ENCODE results near the gene GLRA3. TPM values are rescaled to one million over a fixed set of nuclear protein-coding genes. Genes with fewer than 3 reads are reported as not detected.

GLRA3 gene
- total and polyA plus RNA-seq, 2 donors (not counting 1 experiment from before 2014, with no cell fraction given) = not detected

DNA sequence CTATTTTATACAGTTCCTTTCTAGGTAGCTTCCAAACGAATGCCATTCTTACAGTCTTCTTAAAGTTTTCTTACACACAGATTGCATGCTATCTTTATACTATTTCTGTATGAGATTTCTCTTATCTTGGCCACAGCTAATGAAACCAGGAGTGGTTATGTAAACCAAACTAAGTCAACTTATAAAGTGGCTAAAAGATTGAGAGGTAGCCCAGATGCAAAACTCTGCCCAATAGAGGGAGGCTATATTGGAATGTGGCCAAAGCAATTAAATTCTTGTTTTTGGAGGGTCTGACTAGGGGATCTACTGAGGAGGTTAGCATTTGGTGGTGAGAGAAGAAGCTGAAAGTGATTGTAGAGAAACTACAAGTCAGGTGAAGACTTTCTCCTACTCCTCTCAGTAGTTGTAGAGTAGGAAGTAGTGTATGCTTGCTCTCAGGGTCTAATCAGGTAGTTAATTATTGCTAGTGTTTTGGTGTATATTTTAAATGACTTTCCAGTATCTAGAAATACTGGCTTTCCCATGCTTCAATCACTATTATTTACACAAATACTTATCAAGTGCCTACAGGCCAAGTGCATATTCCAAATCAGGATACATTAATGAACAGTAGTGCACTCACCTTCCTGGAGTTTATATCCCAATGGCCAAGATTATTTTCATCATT, 202.6 kb downstream of the GLRA3 start:
- TF ChIP-seq CTCF (conservative IDR thresholded peaks at IDR 0.05 in 1 of 2, IDR thresholded peaks at IDR 0.05 in 1 of 2; ENCODE audit: low read depth in 1 of 2, low read length in 2 of 2) (no peak), EZH2 (IDR thresholded peaks at IDR 0.05; ENCODE audit: low read length, missing control alignments) (no peak)
- no peaks in the 10 kb centered on the region for H3K79me2 ChIP-seq (ENCODE audit: control insufficient read depth, insufficient read depth, low read length)
- no peak overlapping the region for H2AFZ ChIP-seq (ENCODE audit: low read length)
- no peak overlapping the region for H3K4me2 ChIP-seq (ENCODE audit: extremely low read depth, insufficient read depth, low read length)
- H3K36me3 ChIP-seq (ENCODE audit: control insufficient read depth, insufficient read depth, low read length) = no peaks in the 10 kb centered on the region
- H3K27ac ChIP-seq (ENCODE audit: insufficient read depth, low read length) = no peak overlapping the region
- H3K27me3 ChIP-seq (ENCODE audit: control insufficient read depth, insufficient read depth, low read length) = no peaks in the 10 kb centered on the region
- H3K4me1 ChIP-seq (ENCODE audit: control insufficient read depth, extremely low read depth, insufficient read depth, low read length) = no peaks in the 10 kb centered on the region
- H4K20me1 ChIP-seq (ENCODE audit: control insufficient read depth, extremely low read depth, insufficient read depth, low read length) = no peaks in the 10 kb centered on the region
- no peak overlapping the region for H3K9ac ChIP-seq (ENCODE audit: insufficient read depth, low read length)
- no peaks in the 10 kb centered on the region for H3K9me3 ChIP-seq (ENCODE audit: control insufficient read depth, insufficient read depth, low read depth, low read length)
- no peak for DNase-seq (ENCODE audit: low read depth in 2 of 2)
- H3K4me3 ChIP-seq (replicated peaks in 1 of 4; ENCODE audit: control extremely low read depth in 1 of 4, insufficient read depth in 1 of 4, low read depth in 3 of 4, low read length in 4 of 4) = no peak overlapping the region

DNA sequence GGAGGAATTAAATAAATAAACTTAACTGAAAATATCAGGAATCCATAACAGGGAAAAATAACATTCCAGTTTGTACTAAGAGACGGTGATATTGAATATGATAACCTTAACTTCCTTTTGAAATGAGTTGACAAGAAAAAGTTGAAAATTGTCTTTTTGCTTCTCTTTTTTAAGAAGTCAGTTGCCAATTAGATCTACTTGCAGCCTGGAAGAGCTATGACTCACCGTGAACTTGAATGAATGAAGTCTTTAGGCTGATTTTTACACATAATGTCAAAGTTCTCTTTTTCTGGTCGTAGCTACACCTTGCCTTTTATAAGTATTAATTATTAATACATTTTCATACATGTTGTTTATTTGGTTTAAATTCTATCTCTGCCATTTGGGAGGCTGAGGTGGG, 212.4 kb downstream of the GLRA3 start:
- no peak overlapping the region for H3K4me2 ChIP-seq (ENCODE audit: extremely low read depth, insufficient read depth, low read length)
- no peak for DNase-seq (ENCODE audit: low read depth in 2 of 2)
- H4K20me1 ChIP-seq (ENCODE audit: control insufficient read depth, extremely low read depth, insufficient read depth, low read length) = no peaks in the 10 kb centered on the region
- H3K4me1 ChIP-seq (ENCODE audit: control insufficient read depth, extremely low read depth, insufficient read depth, low read length) = no peaks in the 10 kb centered on the region
- H3K36me3 ChIP-seq (ENCODE audit: control insufficient read depth, insufficient read depth, low read length) = no peaks in the 10 kb centered on the region
- H3K79me2 ChIP-seq (ENCODE audit: control insufficient read depth, insufficient read depth, low read length) = no peaks in the 10 kb centered on the region
- no peak overlapping the region for H3K4me3 ChIP-seq (replicated peaks in 1 of 4; ENCODE audit: control extremely low read depth in 1 of 4, insufficient read depth in 1 of 4, low read depth in 3 of 4, low read length in 4 of 4)
- H3K27me3 ChIP-seq (ENCODE audit: control insufficient read depth, insufficient read depth, low read length) = no peaks in the 10 kb centered on the region
- H3K9ac ChIP-seq (ENCODE audit: insufficient read depth, low read length) = no peak overlapping the region
- no peak overlapping the region for H3K27ac ChIP-seq (ENCODE audit: insufficient read depth, low read length)
- TF ChIP-seq CTCF (conservative IDR thresholded peaks at IDR 0.05 in 1 of 2, IDR thresholded peaks at IDR 0.05 in 1 of 2; ENCODE audit: low read depth in 1 of 2, low read length in 2 of 2) = no peak
- no peak for TF ChIP-seq EZH2 (IDR thresholded peaks at IDR 0.05; ENCODE audit: low read length, missing control alignments)
- no peak overlapping the region for H2AFZ ChIP-seq (ENCODE audit: low read length)
- no peaks in the 10 kb centered on the region for H3K9me3 ChIP-seq (ENCODE audit: control insufficient read depth, insufficient read depth, low read depth, low read length)

DNA sequence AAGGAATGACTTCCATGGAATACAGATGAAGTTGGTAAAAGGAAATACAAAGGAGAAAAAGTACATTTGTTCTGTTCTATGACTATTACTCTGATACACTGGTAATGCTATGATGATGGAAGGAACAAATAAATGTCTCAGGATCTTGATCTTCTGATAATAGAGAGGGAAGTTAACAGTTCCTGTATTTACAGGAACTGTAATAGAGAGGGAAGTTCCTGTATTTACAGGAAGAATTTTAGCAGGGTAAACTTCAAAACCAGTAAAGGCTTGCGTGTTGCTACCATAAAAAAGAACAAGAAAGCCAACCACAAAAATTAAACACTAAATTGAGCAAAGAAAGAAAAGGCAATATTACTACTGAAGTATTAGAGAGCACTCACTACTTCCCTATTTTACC, 215.1 kb downstream of the GLRA3 start:
- no peaks in the 10 kb centered on the region for H4K20me1 ChIP-seq (ENCODE audit: control insufficient read depth, extremely low read depth, insufficient read depth, low read length)

More for the DNA sequence above, 215.1 kb downstream of the GLRA3 start:
- Histone ChIP-seq H3K27ac (ENCODE audit: insufficient read depth, low read length) (no peak overlapping the region), H3K9ac (ENCODE audit: insufficient read depth, low read length) (no peak overlapping the region), H3K27me3 (ENCODE audit: control insufficient read depth, insufficient read depth, low read length) (no peaks in the 10 kb centered on the region), H3K4me1 (ENCODE audit: control insufficient read depth, extremely low read depth, insufficient read depth, low read length) (no peaks in the 10 kb centered on the region), H3K4me3 (replicated peaks in 1 of 4; ENCODE audit: control extremely low read depth in 1 of 4, insufficient read depth in 1 of 4, low read depth in 3 of 4, low read length in 4 of 4) (no peak overlapping the region), H3K36me3 (ENCODE audit: control insufficient read depth, insufficient read depth, low read length) (no peaks in the 10 kb centered on the region), H3K9me3 (ENCODE audit: control insufficient read depth, insufficient read depth, low read depth, low read length) (no peaks in the 10 kb centered on the region), H3K79me2 (ENCODE audit: control insufficient read depth, insufficient read depth, low read length) (no peaks in the 10 kb centered on the region), H2AFZ (ENCODE audit: low read length) (no peak overlapping the region), H3K4me2 (ENCODE audit: extremely low read depth, insufficient read depth, low read length) (no peak overlapping the region)
- TF ChIP-seq EZH2 (IDR thresholded peaks at IDR 0.05; ENCODE audit: low read length, missing control alignments) (no peak), CTCF (conservative IDR thresholded peaks at IDR 0.05 in 1 of 2, IDR thresholded peaks at IDR 0.05 in 1 of 2; ENCODE audit: low read depth in 1 of 2, low read length in 2 of 2) (no peak)
- DNase-seq (ENCODE audit: low read depth in 2 of 2) = no peak
